ENCODE measurements around the gene CAMSAP1. TPM values are rescaled to one million over a fixed set of nuclear protein-coding genes. Genes with fewer than 3 reads are reported as not detected.
A peak's percentile ranks its signal among the peaks of the same experiment; 100 is the strongest.

Gene CAMSAP1
- polyA plus RNA-seq, 12 donors, result 18.1 to 32.5 (median 25.4) TPM; not detected in 1

DNA sequence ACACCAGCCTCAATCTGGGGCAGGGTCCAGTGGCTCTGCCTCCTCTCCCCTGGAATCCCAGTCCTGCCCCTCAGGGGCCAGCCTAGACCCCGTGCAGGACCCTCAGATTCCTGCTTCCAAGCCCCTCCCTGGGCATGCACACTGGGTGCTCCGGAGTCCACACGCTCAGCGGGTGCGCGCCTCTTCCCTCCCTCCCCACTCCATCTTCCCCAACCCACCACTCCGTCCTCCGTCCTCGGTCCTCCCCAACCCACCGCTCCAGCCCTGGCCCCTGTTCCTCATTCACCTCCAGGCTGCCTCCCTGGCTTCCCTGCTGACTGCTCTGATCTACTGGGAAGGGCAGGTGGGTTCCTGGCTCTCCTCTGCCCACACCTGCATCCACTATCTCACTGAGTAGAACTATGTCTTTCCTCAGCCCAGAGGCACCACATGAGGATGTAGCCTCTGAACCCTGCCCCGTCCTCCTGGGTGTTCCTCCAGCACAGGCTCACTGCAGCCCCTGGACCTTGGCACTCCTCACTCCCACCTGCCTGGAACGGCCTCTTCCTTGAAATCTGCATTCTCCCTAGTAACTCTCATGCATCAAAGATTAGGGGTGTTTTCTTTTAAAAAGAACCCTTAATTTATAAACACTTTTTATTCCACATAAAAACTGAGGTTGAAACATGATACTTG, 92.8 kb downstream of the CAMSAP1 start:
- DNase-seq, result no peak

DNA sequence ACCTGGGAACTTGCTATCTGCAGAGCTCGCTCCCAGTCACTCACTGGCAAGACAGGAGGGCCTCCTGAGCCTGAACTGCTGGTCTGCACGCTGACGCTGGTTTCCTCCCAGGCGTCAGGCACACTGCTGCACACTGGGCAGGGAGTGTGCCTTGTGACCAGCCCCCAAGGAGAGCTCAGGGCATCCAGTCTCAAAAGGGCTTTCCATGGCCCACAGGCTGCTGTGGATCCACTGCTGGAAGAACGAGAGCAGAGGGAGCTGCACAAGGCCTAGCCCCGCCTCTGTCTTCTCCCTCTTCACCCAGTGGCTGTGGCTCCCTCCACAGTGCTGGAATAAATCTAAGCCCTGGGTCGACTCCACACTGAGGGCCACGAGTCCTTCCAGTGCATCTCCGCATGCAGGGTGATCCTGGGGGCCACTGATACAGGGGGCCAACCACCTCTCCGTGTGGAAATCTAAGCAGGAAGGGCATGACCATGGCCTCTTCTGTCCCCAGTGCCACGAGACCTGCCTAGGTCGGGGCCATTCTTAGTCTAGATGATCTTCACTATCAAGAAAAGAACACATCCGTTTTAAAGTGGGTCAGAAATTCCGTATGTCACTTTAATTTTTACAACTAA, 93.6 kb downstream of the CAMSAP1 start:
- DNase-seq, result no peak

DNA sequence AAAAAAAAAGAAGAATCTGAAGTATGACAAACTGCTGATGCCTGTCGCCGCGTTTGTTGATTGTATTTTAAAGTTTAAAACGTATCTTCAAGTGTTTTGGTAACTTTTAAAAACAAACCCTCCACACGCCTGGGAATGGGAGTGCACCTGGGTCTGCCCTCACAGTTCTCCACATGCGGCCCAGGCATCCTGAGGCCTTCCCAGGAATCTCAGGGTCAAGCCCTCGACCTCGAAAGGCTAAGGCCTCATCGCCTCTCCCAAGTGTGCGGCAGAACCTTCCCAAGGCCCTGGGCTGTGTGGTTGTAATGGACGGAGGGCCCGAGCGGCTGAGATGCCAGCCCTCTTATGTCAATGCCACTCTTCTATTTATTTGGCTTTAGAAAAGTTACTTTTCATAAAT, 94.4 kb downstream of the CAMSAP1 start:
- DNase-seq, result no peak

DNA sequence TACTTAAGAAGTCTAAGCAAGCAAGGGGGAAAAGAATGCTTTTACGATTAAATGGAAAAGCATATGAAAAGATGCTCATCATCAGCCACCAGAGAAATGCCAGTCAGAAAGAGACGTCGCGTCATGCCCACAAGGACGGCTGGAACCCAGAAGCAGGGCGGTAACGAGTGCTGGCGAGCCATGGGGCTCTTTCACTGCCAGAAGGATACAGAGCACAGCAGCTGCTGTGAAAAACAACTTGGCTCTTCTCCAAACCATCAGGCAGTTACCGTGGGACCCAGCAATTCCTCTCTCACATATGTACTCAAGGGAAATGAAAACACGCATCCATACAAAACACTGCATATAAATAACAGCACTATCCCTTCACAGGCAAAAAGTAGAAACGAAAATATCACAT, 95.5 kb downstream of the CAMSAP1 start:
- DNase-seq, result peak; percentile 52

DNA sequence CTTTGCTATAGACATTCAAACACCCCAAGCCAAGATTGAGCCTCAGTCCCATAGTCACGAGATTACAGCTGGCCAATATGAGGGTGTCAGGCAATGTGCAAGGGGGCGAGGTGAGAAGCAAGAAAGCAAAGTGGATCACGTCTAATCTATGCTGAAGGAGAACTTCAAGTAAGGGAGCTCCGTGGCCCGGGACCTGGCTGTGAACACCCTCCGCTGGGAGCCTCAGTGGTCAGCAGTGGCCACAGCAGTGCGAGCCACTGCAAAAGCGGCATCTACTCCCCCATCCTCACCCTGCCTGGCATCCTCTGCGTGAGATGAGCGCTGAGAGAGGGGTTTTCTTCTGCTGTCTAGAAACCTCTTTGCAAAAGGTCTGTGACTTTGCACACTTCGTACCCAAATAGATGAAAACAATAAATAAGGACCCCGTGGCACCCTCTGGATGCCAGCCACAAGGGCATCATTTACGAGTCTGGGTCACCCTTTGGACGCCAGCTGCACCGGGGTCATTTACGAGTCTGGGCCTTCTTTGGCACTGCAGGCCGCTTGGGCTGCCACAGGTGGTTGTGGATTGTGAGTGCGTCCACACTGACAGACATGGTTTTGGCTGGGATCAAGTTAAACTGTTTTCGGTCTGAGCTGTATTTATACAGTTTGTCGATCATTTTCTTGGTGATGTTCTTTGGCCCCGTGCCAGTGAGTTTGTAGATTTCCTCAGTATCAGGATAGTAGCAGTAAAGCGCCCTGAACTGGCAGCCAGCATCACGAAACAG, 96.4 kb downstream of the CAMSAP1 start:
- DNase-seq, result no peak

DNA sequence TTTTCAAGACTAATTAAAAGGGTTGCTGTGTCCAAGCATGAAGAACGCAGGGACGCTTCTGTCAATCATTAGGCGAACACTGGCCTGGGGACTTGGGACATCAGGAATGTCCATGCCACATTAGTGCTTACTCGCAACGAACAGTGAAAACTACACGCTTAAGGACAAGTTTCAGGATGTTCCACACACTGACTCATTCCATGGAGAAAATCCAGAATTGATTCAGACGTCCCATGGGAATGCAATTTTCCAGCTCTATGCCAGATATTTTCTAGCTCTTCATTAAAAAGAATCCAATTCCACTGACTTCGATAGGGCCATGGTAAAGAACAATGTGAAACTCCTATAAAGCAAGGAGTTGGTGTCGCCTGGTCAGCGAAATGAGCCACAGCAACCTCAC, 98.2 kb downstream of the CAMSAP1 start:
- peak; percentile 34 for DNase-seq

DNA sequence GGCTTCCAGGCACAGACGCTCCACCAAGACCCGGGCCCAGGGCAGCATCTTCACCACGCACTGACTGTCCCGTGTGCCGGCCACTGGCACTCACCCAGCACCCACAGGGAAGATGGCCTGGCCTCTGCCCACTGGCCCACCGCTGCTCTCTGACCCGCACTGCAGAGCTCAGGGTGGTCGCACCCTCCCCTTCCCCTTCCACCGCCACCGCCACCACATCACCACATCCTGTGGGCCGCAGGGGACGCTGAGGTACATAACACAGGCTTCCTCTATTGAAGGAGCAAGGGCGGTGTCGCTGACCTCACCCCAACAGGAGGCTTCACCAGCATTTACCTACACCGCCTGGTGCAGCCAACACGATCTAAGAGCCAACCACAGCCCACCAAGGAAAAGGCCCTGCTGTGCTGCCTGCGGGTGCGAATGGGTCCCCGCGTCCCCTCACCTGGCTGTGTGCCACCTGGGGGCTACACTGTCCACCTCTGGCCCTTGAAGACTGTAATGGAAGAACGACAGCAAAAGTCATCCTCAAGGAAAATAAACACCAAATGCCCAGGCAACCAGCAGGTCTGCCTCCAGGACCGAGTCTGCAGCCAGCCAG, 101.8 kb downstream of the CAMSAP1 start:
- DNase-seq, result no peak

DNA sequence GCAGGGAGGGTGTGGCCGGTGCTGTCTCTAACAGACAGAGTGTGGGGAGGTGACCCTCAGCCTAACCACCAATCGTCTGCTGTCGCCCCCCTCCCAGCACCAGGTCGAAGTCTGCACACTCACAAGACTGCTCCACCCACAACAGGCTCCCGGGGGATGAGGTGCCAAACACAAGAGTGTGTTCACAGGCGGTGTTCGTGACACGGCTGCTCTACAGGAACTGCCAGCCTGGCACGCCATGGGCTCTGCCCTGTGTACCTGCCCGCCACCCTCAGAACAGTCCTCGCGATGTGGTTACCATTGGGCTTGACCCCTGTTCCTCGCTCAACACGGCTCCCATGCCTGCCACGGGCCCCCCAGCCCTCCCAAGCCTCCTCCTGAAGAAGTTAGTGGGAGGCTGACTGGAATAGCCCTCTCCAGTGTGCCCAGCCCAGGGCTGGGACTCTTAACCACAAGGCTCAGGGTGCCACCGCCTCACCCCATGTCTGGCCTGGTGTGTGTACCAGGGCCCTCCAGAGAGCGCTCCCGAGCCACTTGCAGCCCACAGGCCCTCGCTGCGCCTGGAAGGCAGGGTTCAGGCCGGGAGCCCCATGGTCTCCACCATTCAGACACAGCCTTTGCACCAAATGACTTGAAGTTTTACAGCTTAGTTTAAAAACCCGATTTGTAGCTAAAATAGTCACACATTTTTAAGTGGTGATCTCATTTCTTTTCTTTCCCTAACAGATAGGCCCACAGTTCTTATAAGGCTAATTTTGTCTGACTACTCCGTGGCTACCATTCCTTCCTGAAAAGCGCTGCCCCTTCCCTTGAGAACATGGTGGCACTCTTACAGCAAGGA, 102.5 kb downstream of the CAMSAP1 start:
- no peak for DNase-seq

DNA sequence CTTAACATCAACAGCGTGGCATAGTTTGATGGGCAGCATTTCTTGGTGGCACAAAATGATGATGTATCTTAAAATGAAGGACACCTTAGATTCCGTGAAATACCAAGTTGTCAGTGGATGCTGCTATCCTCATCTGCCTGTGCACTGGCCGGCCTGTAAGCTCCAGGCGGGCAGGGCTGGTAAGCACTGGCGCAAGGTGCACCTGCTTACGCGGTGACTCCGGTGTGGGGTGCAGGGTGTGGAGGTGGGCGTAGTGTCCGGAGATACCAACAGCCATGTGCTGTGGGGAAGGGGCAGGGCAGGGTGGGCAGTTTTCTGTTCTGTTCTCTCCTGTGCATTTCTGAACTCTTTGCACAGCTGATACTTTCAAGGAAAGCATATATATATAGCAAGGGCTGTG, 103.9 kb downstream of the CAMSAP1 start:
- no peak for DNase-seq

DNA sequence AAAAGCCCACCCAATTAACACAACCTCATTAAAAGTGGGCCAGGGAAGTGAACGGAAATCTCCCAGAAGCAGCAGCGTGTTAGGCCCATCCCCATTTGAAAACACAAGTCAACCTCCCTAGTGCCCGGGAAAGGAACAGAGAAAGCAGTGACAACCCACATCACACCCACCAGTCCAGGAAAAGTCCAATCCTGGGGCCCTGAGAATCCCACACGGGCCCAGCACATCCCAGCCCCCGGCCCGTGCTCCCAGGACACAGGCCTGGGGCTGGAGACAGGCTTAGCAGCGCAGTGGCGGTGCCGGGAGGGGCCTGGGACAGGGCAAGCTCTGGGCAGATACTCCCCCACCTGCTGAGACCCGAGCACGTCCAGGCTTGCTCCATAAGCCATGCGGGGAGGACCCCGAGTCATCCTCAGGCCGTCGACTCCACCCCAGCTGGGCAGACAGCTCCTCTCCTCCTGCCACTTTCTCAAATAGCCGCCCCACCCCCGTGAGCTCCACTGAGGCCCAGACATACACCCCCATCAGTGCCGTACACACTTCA, 104.4 kb downstream of the CAMSAP1 start:
- DNase-seq, result no peak

DNA sequence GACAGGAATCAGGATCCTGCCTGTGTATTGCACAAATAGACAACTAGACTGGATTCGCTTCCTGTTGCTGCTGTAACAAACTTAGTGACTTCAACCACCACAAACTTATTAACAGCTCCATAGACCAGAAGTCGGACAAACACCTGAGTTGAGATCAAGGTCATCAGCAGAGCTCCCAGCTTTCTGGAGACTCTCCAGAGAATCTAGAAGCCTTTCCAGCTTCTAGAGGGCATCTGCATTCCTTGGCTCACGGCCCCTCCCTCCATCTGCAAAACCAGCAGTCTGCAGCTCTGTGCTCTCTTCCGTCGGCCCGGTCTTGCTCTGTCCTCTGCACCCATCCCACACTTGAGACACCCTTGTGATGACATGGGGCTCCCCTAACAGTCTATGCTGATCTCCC, 106.3 kb downstream of the CAMSAP1 start:
- DNase-seq, result no peak

DNA sequence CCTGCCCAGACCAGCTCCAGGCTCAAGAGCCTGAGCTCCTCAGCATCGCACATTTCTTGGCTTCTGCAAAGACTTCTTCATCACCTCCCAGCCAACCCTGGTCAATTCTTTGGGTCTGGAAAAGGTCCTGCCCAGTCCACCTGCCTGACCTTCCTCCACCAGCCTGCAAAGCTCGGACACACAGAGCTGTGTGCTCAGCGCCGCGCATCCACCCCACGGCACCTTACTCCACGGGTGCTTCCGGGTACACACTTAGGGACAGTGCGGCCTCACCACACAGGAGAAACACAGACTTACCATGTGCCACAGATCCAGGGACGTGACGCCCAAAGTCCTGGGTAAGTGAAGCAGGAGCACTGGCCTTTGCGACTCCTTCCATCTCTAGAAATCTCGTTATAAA, 108.1 kb downstream of the CAMSAP1 start:
- DNase-seq, result no peak

DNA sequence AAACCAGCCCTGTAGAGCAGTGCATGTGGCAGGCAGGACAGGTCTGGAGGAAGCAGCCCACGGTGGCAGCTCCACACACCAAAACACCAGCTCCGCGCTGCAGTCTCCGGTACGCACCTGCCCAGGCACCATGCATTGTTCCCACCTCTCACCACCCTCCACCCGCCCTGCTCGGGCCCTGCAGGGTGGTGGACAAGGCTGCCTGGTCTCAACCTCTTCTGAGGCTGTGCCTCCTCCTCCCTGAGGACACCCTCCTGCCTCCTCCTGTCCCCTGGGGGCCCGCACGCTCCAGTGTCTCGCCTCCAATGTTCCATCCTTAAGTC, 109.1 kb downstream of the CAMSAP1 start:
- no peak for DNase-seq

DNA sequence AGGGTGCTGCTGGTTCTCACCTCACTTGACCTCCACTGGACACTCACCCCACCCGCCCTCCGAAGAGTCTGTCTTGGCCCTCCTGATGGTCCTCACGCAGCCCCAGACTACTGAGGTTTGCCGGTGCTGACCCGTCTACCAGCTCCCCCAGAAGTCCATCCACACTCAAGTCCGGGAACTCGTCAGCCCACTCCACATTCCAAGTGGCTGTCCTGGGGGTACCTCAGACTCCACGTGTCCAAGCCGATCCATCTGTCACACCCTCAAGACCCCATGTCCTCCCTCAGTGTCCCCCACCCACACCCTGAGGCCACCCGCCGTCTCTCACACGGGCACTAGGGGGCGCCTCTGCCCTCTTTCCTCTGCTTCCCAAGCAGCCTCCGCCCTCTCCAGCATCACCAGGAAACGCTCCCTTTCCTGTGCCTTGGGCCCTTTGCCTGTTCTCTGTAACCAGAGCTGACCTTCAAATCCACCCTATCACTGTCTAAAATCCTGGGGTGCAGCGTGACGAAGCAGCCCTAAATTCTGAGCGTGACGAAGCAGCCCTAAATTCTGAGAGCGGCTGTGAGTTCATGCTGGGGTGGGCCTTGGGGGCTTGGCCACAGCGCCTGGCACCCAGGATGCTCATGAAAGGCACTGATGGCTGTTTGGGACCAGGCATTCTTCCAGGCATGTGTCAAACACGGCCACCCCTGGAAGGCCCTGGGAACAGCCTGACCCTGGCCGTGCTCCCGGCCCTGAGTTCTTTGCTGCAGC, 109.7 kb downstream of the CAMSAP1 start:
- no peak for DNase-seq

DNA sequence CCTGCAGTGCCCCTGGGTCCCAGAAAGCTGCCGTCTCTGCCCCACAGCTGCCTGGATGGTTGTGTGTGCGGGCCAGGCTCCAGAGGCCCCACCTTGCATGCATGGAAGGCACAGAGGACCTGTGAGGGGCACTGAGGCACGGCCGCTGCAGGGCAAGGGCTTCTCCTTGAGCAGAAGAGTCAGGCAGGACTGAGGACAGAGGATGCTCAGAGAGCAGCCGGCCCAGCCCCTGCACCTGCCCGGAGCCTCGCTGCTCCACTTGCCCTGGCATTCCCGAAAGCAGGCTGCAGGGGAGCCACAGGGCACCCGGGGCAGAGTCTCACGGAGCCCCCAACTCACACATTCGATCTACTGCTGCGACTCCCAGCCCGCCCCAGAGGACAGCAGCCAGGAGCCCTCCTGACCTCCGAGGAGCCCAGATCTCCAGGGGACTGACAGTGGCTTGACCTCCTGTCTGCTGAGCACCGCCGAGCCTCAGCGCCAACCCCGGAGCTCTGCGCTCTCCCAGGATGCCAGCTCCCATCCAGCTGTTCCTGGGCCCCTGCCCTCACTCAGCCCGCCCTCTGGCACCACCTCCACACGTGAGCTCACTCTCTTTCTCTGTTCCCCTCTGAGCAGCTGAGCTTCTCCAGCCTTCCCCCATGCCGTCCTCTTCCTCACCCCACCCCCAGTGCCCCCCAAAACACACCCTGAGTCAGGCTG, 110.4 kb downstream of the CAMSAP1 start:
- no peak for DNase-seq

DNA sequence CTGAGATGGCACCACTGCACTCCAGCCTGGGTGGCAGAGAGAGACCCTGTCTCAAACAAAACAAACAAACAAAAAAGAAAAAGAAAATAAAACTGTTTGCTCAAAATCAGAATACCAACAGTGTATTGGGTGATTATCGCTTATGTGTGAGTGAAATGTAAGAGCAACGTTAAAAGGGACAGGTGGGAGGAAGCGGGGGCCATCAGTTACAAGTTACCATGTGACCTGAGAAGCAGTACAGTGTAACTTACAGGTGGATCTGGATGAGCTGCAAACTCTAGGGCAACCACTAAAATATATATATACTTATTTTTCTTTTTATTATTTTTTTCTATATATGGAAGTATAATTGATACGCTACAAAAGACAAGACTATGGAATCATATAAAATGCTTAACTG, 112.0 kb downstream of the CAMSAP1 start:
- DNase-seq, result no peak

DNA sequence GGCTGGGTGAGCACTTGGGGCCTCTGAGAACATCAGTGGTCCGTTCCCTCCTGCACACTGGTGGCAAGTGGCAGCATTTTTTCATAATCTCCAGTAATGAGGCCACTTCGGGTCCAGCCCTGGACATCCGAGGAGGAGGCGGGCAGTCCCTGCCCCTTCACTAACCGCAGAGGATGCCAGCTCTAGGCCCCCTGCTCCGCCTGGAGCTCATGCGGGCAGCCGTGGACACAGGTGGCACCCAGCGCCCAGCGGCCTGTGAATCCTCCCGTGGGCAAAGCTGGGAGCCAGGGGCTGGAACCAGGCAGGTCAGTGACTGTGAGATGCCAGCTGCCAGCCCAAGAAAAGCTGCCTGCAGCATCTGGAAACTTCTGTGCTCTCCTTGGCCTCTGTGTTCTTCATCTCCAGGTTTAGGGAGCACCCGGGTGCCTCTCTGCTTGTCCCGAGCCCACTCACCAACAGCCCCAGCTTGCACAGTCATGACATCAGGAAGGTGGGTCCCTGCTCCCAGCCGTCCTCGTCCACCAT, 112.9 kb downstream of the CAMSAP1 start:
- DNase-seq, result no peak

DNA sequence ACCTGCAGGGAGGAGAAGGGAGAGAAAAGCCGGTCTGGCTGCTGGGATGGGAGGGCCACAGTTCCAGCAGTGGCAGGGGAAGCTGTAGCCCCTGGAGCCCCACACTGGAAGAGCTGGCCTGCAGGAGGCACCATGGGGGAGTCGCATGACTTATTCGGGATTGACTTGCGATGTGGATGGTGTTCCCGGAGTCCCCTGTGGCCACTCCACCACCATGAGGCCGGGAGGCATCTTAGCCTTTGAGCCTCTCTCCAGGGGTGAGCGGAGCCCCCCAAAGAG, 113.3 kb downstream of the CAMSAP1 start:
- DNase-seq, result no peak

DNA sequence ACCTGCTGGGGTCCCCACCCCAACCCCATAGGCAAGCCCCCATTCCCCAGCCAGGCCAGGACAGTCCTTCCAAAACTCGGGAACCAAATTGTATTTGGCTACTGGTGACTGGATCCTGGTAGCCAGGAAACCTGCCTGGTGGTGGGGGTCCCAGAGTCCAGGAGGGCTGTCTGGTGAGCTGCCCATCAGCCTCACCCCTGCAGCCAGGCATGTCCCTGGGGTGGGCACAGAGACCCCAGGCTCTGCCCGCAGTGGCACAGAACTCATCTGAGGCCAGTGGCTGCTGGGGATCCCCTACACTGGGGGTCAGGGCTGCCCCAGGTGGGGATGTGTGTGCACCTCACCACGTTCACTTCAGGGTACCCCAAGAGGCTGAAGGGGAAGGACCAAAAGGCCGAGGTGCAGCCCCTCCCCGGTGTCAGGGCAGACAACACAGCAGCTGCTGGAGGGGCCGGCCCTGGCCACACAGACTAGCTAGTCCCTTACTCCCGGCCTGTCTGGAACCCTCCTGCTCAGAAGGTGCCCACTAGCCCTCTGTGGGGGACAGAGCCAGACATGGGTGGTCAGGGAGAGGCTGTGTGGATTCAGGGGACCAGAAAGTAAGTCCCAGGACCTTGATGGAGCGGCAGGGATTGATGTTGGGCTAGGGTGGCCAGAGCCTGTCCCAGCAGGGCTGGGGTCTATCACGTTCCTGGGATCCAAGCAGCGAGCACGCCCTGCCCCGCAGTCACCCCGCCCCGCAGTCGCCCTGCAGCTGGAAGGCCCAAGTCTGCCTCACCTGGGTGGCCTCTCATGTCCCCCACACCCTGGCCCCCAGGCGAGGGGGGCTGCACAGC, 113.9 kb downstream of the CAMSAP1 start:
- no peak for DNase-seq

Data from muscle of arm (tissue), 12 donors.